SIG-M5 (cell line): ENCODE results near the gene DENND1A.

Experiments
- DNase-seq: peaks from one replicate; lab custom pipeline; 2025; lab: John Stamatoyannopoulos, UW

DENND1A gene

GRCh38 chr9:123487944-123488548 lies 441.9 kb downstream of the DENND1A start:
- no peak for DNase-seq

GRCh38 chr9:123486431-123486830 lies 443.5 kb downstream of the DENND1A start:
- DNase-seq, result no peak

GRCh38 chr9:123485216-123485615 lies 444.7 kb downstream of the DENND1A start:
- DNase-seq, result no peak

GRCh38 chr9:123484130-123484529 lies 445.8 kb downstream of the DENND1A start:
- DNase-seq, result no peak

- no peak for DNase-seq
These were observed 446.6 kb downstream of the DENND1A start for GRCh38 chr9:123483191-123483803.

- no peak for DNase-seq
These were observed 447.5 kb downstream of the DENND1A start for GRCh38 chr9:123482295-123482968.

GRCh38 chr9:123481209-123481865 lies 448.6 kb downstream of the DENND1A start:
- no peak for DNase-seq

- no peak for DNase-seq
These were observed 449.1 kb downstream of the DENND1A start for GRCh38 chr9:123480791-123481190.

- no peak for DNase-seq
These were observed 449.8 kb downstream of the DENND1A start for GRCh38 chr9:123480096-123480495.

GRCh38 chr9:123478967-123479602 lies 450.8 kb downstream of the DENND1A start:
- no peak for DNase-seq

GRCh38 chr9:123478160-123478559 lies 451.8 kb downstream of the DENND1A start:
- DNase-seq, result no peak

- no peak for DNase-seq
These were observed 454.5 kb downstream of the DENND1A start for GRCh38 chr9:123475407-123475806.

- no peak for DNase-seq
These were observed 456.9 kb downstream of the DENND1A start for GRCh38 chr9:123472862-123473614.

GRCh38 chr9:123471843-123472570 lies 457.9 kb downstream of the DENND1A start:
- DNase-seq, result no peak

- DNase-seq, result no peak
These were observed 458.7 kb downstream of the DENND1A start for GRCh38 chr9:123470991-123471770.

- peak; percentile 41 for DNase-seq
These were observed 459.7 kb downstream of the DENND1A start for GRCh38 chr9:123470121-123470782.

GRCh38 chr9:123469282-123469681 lies 460.6 kb downstream of the DENND1A start:
- DNase-seq, result no peak

GRCh38 chr9:123468541-123468940 lies 461.4 kb downstream of the DENND1A start:
- no peak for DNase-seq

- no peak for DNase-seq
These were observed 464.6 kb downstream of the DENND1A start for GRCh38 chr9:123465304-123465703.

- no peak for DNase-seq
These were observed 469.8 kb downstream of the DENND1A start for GRCh38 chr9:123460091-123460490.
